IPS DF 4.7 (cell line): ENCODE results near the gene MS4A15.
"Not testable (repeated sequence)": the region's sequence is repeated elsewhere in the genome, so short reads cannot be mapped to it uniquely, and the experiment has no call there.

ENCODE experiments used
- DNase-seq: peaks from one replicate; pipeline ENCODE4 v3.0.0-alpha.2; 2013; ENCODE audit warnings: low spot score; ENCODE audit errors: extremely low read depth

Gene MS4A15, protein sequence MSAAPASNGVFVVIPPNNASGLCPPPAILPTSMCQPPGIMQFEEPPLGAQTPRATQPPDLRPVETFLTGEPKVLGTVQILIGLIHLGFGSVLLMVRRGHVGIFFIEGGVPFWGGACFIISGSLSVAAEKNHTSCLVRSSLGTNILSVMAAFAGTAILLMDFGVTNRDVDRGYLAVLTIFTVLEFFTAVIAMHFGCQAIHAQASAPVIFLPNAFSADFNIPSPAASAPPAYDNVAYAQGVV

DNA sequence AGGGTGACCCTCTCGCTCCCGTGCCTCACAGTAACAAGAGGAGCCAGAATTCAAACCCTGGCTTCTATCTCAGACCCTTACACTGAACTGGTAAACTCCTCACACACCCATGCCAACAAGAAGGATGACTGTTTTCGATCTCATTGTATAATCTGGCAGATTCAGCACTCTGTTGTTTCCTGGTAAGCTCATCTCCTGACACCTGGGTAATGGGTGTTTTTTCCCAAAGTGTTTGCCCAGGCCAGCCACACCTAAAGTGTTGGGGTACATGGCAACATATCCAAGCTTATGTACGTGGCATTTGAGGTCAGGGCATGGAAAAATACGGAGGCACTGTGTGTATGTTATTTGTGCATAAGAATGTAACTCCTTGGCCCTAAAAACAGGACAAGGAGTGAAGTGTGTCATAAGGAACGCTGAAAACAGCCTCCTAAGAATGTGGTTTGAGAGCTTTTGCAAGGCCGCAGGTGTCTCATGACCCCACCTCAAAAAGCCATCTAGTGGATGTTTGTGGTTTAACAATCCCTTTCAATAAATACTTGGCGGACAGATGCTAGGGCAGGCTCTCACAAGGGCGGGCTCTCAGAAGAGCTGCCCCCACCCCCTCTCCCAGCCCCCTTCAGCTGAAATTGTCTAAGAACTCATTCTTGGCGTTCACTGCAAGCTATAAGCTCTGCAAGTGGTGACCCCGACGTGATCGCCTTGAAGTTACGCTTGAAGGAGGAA, at the start of gene MS4A15:
Gene MS4A15 (plus strand): TSS at position 561 of the 726 bp plus-strand sequence. CDS start 6,867 bp downstream, outside the sequence.
- no peak for DNase-seq

DNA sequence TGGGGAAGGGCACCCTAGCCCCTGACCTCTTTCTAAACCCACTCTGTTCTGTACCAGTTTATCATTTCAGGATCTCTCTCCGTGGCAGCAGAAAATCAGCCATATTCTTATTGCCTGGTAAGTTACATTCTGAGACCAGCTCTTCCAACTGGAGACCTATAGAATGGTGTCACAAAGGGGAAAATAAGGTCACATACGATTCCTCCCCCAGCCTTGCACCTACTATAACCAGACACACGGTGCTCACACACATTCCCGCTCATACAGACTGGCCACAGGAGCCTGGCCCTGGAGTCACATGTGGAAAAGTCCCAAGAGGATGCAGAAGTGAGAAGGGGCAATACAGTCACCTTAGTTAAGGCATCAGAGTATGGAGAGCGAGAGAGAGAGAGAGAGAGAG, 49.7 kb upstream of the MS4A15 start:
- no peak for DNase-seq

DNA sequence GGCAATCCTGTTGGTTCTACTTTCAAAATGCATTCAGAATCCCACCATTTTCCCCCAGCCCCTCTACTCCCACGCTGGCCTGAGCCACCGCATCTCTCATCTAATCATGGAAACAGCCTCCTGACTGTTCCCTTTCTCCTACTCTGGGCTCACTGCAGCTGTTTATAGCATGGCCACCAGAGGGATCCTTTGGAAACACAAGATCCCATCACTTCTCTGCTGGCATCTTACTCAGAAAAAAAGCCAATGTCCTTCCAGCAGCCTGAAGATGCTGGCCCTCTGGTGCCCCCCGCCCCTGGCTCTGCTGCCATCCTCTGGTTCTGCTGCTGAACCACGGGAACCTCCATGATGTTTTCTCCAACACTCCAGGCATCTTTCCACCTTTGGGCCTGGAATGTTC, 46.2 kb upstream of the MS4A15 start:
- DNase-seq: peak; percentile 7

DNA sequence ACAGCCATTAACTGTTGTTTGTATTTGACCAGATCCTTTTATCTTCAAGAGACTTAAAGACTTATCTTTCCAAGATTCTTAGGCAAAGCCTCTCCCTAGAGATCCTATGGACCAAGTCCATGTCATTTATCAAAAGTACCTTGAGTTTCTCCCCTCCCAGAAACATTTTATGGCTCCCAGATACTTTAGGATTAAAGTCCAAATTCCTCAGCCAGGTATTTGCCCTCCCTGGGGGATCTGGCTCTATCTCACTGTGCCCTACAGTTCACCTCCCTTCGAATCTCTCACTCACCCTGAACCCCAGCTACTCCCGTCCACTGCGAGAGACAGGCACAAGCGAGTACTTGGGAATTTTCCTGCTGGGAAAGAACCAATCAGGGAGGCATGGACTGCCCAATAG, 45.4 kb upstream of the MS4A15 start:
- DNase-seq: no peak

DNA sequence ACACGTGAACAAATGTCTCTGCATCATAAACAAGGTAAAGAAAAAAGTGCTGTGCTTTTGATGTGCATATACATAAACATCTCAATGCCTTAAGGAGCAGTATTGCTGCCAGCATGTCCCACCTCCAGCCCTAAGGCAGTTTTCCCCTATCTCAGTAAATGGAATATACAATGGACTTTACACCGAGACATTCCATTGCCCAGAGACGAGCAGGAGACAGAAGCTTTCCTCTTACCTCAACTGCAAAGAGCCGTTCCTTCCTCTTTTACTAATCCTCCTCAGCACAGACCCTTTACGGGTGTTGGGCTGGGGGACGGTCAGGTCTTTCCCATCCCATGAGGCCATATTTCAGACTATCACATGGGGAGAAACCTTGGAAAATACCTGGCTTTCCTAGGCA, 43.2 kb upstream of the MS4A15 start:
- DNase-seq: not testable (repeated sequence)

DNA sequence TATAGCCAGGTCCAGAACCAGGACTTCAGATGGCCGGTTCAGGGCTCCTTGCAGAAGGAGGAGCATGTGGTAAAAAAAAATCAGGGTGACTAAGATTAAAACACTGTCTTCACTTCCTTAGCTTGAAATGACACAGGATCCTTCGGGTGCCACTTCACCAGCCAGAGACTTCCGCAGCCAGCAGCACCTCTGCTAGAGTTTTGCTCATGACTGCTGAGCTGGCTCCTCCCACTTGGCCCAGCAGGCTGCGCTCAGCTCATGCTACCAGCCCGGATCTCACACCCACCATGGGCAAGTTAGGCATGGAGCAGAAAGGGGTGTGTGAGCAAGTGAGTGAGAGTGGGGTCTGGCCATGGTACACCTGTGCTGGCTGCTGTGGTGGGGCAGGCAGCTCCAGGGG, 38.7 kb upstream of the MS4A15 start:
- no peak for DNase-seq

DNA sequence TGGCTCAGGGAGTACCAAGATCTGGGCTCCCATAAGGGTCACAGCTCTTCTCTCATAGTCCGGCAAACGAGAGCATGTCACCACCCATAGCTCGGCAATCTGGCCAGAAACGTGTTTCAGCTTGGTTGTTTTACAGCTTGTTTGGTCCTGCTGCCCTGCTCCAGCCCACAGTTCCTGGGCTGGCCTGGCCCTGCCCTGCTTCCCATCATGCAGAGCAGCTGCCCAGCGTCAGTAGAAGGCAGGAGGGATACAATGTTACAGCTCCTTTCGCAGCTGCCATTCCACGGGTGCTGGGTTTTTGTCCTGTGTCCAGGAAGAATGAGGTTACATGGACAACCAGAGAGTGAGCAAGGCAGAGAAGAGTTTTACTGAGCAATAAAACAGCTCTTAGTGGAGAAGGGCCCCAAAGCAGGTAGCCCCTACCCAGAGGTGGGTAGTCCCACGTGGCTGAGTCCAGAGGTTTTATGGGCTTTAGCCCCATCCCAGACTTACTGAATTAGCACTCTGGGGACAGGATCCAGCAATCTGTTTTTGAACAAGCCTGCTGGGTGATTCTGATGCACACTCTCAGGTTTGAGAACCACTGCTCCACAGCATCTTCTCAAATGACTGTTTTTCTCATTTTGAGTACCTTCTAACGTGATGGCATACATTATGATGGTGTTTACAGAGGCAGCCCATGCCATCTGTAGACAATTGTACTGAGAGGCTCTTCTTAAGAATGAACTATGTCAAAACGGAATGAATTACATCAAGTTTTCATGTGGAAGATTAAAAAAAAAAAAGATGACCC, 37.9 kb upstream of the MS4A15 start:
- no peak for DNase-seq

DNA sequence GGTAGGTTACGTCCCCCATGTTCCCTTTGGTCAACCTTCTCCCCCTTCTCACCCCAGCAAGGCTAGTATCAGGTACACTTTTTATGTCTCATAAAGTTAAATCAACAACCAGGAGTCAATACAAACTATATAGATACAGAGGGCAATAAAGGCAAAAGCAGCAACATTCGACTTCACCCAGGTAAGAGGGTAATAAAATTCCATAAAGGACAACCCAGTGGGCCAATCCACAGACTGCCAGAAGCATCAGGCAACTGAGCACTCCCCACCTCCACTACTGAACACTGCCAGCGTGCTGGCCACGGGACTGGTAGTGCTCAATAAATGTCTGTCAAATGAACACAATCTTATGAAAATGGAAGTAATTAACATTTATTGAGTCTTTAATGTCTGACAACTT, 37.3 kb upstream of the MS4A15 start:
- no peak for DNase-seq

DNA sequence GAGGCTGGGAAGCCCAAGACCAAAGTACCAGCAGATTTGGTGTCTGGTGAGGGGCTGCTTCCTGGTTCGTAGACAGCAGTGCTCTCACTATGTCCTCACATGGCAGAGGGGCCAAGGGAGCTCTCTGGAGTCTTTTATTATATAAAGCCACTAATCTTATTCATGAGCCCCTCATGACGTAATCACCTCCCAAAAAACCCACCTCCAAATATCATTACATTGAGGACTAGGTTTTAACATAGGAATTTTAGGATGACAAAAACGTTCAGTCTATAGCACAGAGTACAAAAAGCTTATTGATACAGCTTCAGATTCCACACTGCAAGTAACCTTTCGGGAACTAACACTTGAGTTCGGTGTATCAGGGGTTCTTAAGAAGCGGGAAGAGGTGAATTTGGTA, 36.2 kb upstream of the MS4A15 start:
- no peak for DNase-seq

DNA sequence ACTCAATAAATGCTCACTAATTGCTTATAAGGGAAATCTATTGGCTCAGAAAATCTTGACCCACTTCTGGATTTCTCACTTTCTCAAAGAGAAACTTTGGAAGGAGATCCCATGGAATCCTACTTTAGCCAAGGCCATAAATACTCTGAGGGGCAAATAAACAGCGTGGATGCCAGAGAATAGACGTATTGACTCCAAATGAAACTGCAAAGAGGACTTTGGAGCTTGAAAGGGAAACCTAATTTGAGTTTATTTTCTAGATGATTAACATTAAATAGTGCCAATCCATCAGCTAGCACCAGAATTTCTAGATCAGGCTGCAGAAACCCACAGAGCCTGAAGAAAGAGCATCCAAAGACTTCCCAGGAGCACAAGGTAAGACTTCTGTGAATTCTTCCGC, 32.2 kb upstream of the MS4A15 start, which contains the start of gene MS4A18:
Gene MS4A18 (plus strand): TSS at position 301 of the 400 bp plus-strand sequence.
- DNase-seq: no peak

DNA sequence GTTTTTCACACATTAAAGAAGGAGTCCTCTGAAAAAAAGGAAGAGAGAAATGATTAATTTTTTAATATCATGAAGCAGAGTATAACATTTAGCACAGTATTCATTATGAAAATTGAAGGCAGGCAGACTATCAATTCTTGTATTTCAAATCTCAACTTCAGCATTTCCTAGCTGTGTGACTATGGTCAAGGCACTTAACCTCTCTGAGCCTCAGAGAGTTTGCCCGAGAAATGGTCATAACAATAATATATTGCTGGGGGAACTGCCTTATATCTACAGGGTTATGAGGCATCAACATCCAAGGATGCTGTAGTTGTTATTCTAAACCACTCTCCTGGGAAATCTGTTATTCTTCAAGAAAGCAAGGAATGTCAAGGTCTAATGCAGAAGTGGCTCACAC, 31.1 kb upstream of the MS4A15 start:
- no peak for DNase-seq

DNA sequence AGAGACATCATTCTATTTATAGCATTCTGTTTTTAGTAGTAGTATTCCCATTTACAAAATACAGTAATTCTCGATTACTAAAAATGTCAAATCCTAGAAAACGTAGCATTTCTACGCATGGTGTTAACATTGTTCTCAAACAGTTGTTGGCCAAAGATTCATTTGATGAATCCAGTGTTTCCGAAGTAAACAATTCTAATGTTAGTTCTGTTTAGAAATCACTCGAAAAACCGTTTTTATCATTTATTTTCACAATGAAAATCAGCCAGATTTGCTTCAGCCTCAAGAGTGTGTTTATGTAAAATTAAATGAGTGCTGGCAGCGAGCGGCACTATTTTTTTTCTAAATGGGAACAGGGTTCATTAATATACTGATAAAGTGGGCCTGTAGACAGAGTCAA, 25.1 kb upstream of the MS4A15 start:
- DNase-seq: no peak

DNA sequence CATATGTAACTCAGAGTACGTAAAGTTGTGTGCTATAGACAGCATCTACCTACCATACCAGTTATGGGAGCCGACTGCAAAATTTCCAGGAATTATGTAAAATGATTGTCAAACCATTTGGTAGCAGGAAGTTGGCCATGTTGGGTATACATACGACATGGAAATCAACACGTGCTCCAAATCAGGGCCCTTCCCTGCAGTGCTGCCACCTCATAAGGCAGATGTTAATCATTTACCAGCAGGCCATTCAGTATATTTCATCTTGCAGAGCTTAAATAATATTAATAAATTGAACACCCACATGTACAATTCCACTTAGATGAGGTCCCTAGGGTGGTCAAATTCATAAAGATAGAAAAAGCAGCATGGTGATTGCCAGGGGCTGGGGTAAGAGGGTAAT, 22.4 kb upstream of the MS4A15 start:
- no peak for DNase-seq

DNA sequence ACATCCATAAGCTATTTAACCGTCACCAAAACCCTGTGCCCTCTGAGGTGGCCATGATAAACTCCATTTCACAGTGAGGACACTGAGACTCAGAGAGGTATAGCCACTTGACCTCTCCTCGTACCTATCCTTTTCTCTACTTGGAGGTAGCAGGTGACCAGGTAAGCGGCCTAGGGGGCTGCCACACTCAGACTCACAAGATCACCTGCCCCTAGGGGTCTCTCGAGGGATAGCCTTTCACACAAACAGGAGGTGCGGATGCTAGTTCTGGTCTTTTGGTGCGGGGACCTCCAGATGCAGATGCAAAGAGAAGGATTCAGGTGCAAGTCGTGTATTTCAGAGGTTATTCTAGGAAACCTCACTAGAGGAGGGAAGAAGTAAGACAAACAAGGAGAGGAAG, 17.6 kb upstream of the MS4A15 start:
- DNase-seq: peak; percentile 16

DNA sequence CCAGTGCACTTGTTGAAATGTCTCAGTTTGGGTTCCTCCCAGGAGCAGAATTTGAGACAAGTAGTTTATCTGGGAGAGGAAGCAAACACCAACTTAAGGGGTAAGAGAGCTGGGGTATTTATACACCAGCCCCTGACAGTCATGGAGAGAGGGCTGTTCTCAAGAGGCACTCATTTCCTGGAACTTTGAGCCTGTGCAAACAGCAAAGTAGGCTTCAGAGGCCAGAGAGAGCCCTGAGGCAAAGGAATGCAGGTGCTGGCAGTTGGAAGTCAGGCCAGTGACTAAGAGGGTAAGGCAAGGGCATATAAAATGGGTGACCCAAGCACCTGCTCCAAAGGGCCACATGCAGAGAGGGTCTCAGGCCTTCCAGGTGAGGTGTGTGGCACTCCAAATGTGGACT, 16.1 kb upstream of the MS4A15 start:
- no peak for DNase-seq

DNA sequence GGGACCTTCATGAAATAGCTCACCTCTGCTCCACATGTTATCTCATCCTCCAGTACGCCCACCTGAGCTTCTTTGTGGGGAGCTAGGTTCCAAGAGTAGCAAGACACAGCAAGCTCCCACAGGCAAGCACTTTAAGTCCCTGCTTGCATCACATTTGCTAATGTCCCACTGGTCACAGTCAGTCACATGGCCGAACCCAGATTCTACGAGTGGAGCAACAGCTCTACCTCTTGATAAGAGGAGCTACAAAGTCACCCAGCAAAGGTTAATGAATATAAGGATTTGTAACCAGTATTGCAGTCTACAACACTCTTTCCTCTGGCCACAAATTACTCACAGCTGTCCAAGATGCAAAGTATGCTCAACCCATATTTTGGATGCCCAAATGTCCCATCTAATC, 15.2 kb upstream of the MS4A15 start:
- DNase-seq: no peak

DNA sequence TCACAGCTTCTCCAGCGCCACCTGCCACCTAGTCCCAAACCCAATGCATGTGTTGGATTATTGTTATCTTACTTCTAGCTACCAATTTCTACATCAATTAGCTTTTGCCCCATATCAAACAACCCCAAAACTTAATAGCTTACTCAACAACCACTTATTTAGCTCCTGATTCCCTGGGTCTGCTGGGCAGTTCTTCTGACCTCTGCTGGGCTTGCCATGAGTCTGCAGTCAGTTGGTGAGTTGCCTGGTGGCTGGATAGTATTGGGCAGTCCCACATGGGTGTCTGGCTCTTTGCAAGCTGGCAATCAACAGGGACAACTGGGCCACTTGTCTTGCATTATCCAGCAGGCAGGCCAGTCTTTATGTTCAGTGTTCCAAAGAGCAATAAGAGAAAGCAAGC, 13.6 kb upstream of the MS4A15 start:
- no peak for DNase-seq

DNA sequence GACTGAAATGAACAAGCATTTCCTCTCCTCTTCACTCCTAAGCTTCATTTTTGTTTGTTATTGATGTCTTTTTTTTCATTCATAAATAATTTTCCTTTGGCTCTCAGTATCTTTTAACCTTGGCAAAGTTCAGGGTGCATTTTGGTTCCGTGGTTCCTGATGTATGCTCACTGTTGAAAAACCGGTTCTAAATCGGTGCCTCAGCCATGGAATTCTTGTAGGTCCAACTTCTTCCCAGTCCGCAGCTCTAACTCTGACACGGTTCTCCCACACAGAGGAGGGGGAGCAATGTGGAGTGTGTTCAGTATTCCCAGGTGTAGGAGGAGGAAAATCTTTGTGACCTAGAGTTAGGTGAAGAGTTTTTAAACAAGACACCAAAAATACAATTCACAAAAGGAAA, 12.6 kb upstream of the MS4A15 start:
- no peak for DNase-seq

DNA sequence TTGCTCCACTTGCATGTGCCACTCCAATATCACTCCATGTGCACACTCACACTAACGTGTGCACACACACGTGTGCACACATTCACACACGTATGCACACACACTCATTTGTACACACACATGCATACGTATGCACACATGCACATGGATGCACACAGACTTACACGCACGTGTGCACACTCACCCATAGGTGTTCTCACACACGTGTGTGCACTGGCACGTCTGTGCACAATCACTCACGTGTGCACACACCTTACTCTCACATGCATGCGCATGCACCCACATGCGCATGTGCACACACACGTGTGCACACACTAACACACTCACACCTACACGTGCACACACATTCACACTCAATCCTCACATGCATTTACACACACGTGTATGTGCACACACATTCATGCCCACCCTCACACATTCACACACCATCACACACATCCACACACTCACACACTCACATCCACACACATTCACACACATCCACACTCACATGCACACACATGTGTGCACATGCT, 9.3 kb upstream of the MS4A15 start:
- no peak for DNase-seq

DNA sequence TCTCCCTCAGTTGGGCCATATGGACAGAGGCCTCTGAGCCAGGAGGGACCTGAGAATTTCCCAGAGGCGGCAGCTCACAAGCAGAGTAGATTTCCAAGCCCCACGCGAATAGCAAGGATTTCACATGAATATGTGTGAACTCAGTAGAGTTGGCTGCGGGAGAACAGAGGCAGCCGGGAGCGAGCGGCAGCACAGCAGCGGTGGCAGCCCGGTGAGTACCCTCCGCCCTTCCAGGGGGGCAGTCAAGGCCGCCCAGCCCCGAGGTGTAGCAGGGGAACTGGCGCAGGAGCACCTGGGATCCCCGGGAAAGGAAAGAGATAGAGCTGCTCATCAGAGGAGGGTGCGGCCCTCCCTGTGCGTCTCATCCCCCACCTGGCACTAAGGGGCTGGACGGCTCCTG, 8.4 kb upstream of the MS4A15 start:
- no peak for DNase-seq

DNA sequence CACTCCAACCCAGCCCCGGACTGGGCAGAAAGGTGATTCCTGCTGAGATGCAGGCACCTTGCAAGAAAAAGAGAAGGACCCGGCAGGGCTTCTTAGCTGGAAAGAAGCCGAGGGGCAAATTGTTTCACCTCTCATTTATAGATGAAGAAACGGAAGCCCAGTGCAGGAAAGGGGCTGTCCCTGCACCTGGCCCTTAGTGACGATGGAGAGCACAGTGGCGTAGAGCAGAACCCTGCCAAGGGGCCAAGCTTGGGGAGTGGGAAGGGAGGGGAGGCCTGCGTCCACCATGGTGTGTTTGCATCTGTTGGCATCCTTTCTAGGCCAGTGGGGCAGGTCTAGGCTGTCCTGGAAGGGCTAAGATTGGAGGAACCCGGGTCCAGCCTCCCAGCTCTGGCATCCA, 7.8 kb upstream of the MS4A15 start:
- no peak for DNase-seq

DNA sequence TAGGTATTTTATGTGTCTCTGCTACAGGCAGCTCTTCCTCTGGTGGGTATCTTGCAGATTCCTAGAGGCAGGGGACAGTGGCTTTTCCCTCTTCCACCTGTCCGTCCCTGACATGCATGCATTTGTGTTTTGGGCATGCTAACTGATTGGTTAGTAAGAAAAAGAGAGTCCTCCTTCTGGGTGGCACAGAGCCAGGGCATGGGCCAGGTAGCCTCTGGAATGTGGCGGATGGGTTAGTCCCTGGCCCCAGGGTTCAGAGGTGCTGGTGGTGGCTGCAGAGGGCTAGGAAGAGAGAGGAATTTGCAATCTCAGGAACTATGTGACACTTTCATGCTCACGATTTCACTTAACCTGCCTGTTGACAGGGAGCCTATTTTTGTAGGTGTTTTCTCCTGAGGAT, 5.8 kb upstream of the MS4A15 start:
- no peak for DNase-seq
